K562 (cell line): ENCODE data around the gene ANKS1B.

Experiments used
- NFE2L1 ChIP-seq: fragments of 450-650 bp; IDR thresholded peaks from 2 replicates; pipeline ENCODE4 v1.6.1; 2016; ENCODE audit warnings: missing genetic modification characterization, low read depth, mild to moderate bottlenecking, missing compliant biosample characterization, moderate library complexity, borderline replicate concordance
- SIN3A ChIP-seq, 2 experiments: fragments of 150-350 bp in 1 of 2; IDR thresholded peaks; 2 replicates each; pipeline ENCODE4 v1.6.1; 2011 to 2016; ENCODE audit warnings: borderline replicate concordance in 2 of 2, low read depth in 2 of 2, low read length in 2 of 2, mild to moderate bottlenecking in 2 of 2, moderate library complexity in 2 of 2; ENCODE audit not compliant: control insufficient read depth in 1 of 2

DNA sequence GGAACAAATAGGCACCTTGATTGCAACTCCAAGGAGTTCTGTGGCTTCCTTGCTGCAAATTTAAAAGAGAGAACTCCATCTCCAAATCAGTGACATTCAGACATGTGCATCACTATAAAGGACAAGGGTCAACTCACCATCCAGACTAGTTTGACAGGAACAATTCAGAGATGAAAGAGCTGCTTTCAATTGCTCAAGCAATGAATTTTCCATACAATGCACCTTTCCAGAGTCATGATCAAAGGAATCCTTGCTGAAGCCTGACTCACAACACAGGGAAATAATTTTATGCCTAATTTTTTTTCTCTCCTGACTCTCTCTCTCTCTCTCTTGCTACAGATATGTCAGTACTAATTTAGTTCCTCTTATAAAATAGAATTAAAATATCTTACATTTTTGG is 717.7 kb downstream of the ANKS1B start:
- TF ChIP-seq NFE2L1 (tag) (no peak), SIN3A (IDR thresholded peaks at IDR 0.05; ENCODE audit: borderline replicate concordance in 2 of 2, control insufficient read depth in 1 of 2, low read depth in 2 of 2, low read length in 2 of 2) (no peak)
